Right ventricle myocardium superior (tissue), 1 donor: ENCODE data around the gene CYP20A1. TPM values are rescaled to one million over a fixed set of nuclear protein-coding genes. Genes with fewer than 3 reads are reported as not detected.

ENCODE experiments used
- ATAC-seq: fragments of 200-7000 bp; cut with Tn5 transposase; one replicate; pipeline ENCODE4 v1.9.1; 2020; ENCODE audit warnings: mild to moderate bottlenecking; ENCODE audit not compliant: poor library complexity
- DNase-seq: peaks from one replicate; pipeline ENCODE4 v3.0.0-alpha.2; 2020
- intact Hi-C: fragments of 100-400 bp; cut with DNase I; formaldehyde crosslinking; loops from one replicate; pipeline ENCODE4 v1.11.2; 2022
- total RNA-seq: library from RNA; stranded (reverse); fragmentation: NEBNext Ultra II Directional; extraction: Animal tissue kit (Norgen Biotek cat#: 25700); gene quantifications from one replicate; pipeline ENCODE4 v1.2.1, GENCODE V29; 2021
- donor health status: DM: no; HTN: yes; CAD: no; lungs with severe emphysema.

Gene CYP20A1
- total RNA-seq, 1 donor from 2014 or later = 12.5 TPM

GRCh38 chr2:203344667-203345066 lies 105.8 kb downstream of the CYP20A1 start:
- DNase-seq (no peak), ATAC-seq (no peak)
- intact Hi-C loops = no loop called here

GRCh38 chr2:203346612-203347011 lies 107.8 kb downstream of the CYP20A1 start:
- intact Hi-C loops = no loop called here
- ATAC-seq (no peak), DNase-seq (no peak)

GRCh38 chr2:203347375-203347774 lies 108.6 kb downstream of the CYP20A1 start:
- no peak for DNase-seq
- ATAC-seq = peak; percentile 50
- intact Hi-C loops = no loop called here

GRCh38 chr2:203352604-203353255 lies 113.9 kb downstream of the CYP20A1 start:
- DNase-seq (no peak), ATAC-seq (no peak)
- intact Hi-C loops = no loop called here

- intact Hi-C loops = no loop called here
- DNase-seq (no peak), ATAC-seq (no peak)
Measured at GRCh38 chr2:203354966-203355365, 116.1 kb downstream of the CYP20A1 start.

Other genes with a start within 250 kb of the CYP20A1 start
- gene NBEAL1, start 224.1 kb upstream of the CYP20A1 start, total RNA-seq = 16.2 TPM
- 44.7 TPM for gene ABI2, start 89.4 kb downstream of the CYP20A1 start, total RNA-seq